ENCODE results near the gene MAST4. TPM values are rescaled to one million over a fixed set of nuclear protein-coding genes. Genes with fewer than 3 reads are reported as not detected.

The MAST4 gene
- total and polyA plus RNA-seq, 2 of the 13 experiments (the other 11 are each of a cell fraction or from before 2014, with no cell fraction given): 3.4 to 3.7 TPM

DNA sequence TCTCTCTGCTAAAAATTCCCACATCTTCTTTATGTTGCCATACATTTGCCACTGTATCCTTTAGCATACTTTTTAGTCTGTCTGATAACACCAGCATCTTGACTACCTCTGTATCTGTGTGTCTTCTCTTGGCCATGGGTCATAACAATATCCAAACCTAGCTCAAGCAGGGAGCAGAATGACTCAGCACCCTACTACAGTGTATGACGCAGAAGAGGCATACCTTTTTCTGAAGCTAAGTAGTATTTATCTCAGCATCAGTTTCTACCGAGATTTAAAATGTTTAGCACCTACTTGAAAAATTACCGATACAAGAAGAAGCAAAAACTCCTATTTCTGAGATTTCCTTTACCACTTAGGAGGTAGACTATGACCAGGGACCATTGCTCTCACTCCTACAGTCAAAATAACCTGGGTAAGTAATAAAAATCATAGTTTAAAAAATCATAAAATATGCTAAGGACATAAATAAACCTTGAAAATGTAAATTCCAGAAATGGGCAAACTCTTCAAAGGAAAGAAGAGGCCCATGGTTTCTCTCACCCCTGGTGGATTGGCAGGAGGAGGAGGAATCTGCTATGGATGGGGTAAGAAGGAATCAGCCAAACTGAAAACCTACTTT lies 286.5 kb downstream of the MAST4 start:
- Histone ChIP-seq H2AFZ (ENCODE audit: low read length) (no peak overlapping the region), H3K79me2 (ENCODE audit: insufficient read depth, low read length) (no peaks in the 10 kb centered on the region), H3K36me3 (replicated peaks in 1 of 2; ENCODE audit: control insufficient read depth in 1 of 2, insufficient read depth in 2 of 2, low read length in 2 of 2) (no peaks in the 10 kb centered on the region), H3K4me1 (ENCODE audit: insufficient read depth, low read length) (peaks cover 7% of the 10 kb centered on the region; the same call in 1 of the 2 replicates), H3K9me3 (ENCODE audit: low read length) (no peaks in the 10 kb centered on the region), H3K27me3 (ENCODE audit: control insufficient read depth in 1 of 2, insufficient read depth in 2 of 2, low read length in 2 of 2) (no peaks in the 10 kb centered on the region; a peak in 1 of 5 replicates), H3K4me2 (ENCODE audit: low read depth, low read length) (no peak overlapping the region), H3K9ac (ENCODE audit: insufficient read depth, low read depth, low read length) (no peak overlapping the region), H3K4me3 (replicated peaks in 1 of 3; ENCODE audit: insufficient read depth in 1 of 3, low read depth in 2 of 3, low read length in 3 of 3) (no peak overlapping the region), H3K27ac (ENCODE audit: extremely low read length, insufficient read depth, low read length) (no peak overlapping the region), H4K20me1 (ENCODE audit: insufficient read depth, low read length) (no peaks in the 10 kb centered on the region)
- 31% methylated on average over 3 of the region's 3 CpGs for WGBS (ENCODE audit: low lambda C conversion rate)
- no peak for DNase-seq (ENCODE audit: low spot score)
- POLR2A ChIA-PET: no interaction called here
- BruUV-seq (replicated peaks): no TSS peak
- no peak for ATAC-seq
- intact Hi-C loops (cut with micrococcal nuclease; ENCODE audit: unreplicated experiment): no loop called here
- peak; percentile 26; the same call in 1 of the 2 replicates for TF ChIP-seq NFE2L2 (IDR thresholded peaks at IDR 0.05; ENCODE audit: low read length)
- peak; percentile 59; the same call in 1 of the 2 replicates for TF ChIP-seq NFE2 (CRISPR knock-in tag; IDR thresholded peaks at IDR 0.05)
- TF ChIP-seq CCAR2 (optimal IDR thresholded peaks at IDR 0.05; ENCODE audit: low read depth, low read length): no peak
- no peak for FAIRE-seq
- in situ Hi-C loops (cut with HindIII; ENCODE audit: extremely low pct_ligation_motif_present, low pct_unique_long_range_greater_than_20kb): no loop called here
- CTCF ChIA-PET (ENCODE audit: low intra/inter-chr PET ratio, low total read pairs): no interaction called here

- Histone ChIP-seq H3K27me3 (ENCODE audit: control insufficient read depth in 1 of 2, insufficient read depth in 2 of 2, low read length in 2 of 2) (no peaks in the 10 kb centered on the region; a peak in 1 of 5 replicates), H4K20me1 (ENCODE audit: insufficient read depth, low read length) (no peaks in the 10 kb centered on the region), H3K4me1 (ENCODE audit: insufficient read depth, low read length) (peaks cover 7% of the 10 kb centered on the region; the same call in 1 of the 2 replicates), H3K9me3 (ENCODE audit: low read length) (no peaks in the 10 kb centered on the region), H3K9ac (ENCODE audit: insufficient read depth, low read depth, low read length) (no peak overlapping the region), H3K36me3 (replicated peaks in 1 of 2; ENCODE audit: control insufficient read depth in 1 of 2, insufficient read depth in 2 of 2, low read length in 2 of 2) (no peaks in the 10 kb centered on the region), H2AFZ (ENCODE audit: low read length) (no peak overlapping the region), H3K4me3 (replicated peaks in 1 of 3; ENCODE audit: insufficient read depth in 1 of 3, low read depth in 2 of 3, low read length in 3 of 3) (no peak overlapping the region), H3K79me2 (ENCODE audit: insufficient read depth, low read length) (no peaks in the 10 kb centered on the region), H3K27ac (ENCODE audit: extremely low read length, insufficient read depth, low read length) (no peak overlapping the region), H3K4me2 (ENCODE audit: low read depth, low read length) (no peak overlapping the region)
- POLR2A ChIA-PET: no interaction called here
- ATAC-seq (no peak), DNase-seq (ENCODE audit: low spot score) (no peak), FAIRE-seq (no peak)
- intact Hi-C loops (cut with micrococcal nuclease; ENCODE audit: unreplicated experiment): no loop called here
- WGBS (ENCODE audit: low lambda C conversion rate): 23% methylated on average over 10 of the region's 10 CpGs
- in situ Hi-C loops (cut with HindIII; ENCODE audit: extremely low pct_ligation_motif_present, low pct_unique_long_range_greater_than_20kb): no loop called here
- CTCF ChIA-PET (ENCODE audit: low intra/inter-chr PET ratio, low total read pairs): no interaction called here
- BruUV-seq (replicated peaks): no TSS peak
- TF ChIP-seq RBAK (CRISPR knock-in tag; IDR thresholded peaks at IDR 0.05): no peak
- no peak for TF ChIP-seq SRSF4 (IDR thresholded peaks at IDR 0.05; ENCODE audit: low read depth, low read length, poor library complexity, severe bottlenecking)
- TF ChIP-seq CC2D1A (CRISPR knock-in tag; IDR thresholded peaks at IDR 0.05): no peak
- TF ChIP-seq HOXA5 (CRISPR knock-in tag; IDR thresholded peaks at IDR 0.05): no peak
- TF ChIP-seq, protein P1, sequence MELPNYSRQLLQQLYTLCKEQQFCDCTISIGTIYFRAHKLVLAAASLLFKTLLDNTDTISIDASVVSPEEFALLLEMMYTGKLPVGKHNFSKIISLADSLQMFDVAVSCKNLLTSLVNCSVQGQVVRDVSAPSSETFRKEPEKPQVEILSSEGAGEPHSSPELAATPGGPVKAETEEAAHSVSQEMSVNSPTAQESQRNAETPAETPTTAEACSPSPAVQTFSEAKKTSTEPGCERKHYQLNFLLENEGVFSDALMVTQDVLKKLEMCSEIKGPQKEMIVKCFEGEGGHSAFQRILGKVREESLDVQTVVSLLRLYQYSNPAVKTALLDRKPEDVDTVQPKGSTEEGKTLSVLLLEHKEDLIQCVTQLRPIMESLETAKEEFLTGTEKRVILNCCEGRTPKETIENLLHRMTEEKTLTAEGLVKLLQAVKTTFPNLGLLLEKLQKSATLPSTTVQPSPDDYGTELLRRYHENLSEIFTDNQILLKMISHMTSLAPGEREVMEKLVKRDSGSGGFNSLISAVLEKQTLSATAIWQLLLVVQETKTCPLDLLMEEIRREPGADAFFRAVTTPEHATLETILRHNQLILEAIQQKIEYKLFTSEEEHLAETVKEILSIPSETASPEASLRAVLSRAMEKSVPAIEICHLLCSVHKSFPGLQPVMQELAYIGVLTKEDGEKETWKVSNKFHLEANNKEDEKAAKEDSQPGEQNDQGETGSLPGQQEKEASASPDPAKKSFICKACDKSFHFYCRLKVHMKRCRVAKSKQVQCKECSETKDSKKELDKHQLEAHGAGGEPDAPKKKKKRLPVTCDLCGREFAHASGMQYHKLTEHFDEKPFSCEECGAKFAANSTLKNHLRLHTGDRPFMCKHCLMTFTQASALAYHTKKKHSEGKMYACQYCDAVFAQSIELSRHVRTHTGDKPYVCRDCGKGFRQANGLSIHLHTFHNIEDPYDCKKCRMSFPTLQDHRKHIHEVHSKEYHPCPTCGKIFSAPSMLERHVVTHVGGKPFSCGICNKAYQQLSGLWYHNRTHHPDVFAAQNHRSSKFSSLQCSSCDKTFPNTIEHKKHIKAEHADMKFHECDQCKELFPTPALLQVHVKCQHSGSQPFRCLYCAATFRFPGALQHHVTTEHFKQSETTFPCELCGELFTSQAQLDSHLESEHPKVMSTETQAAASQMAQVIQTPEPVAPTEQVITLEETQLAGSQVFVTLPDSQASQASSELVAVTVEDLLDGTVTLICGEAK (IDR thresholded peaks at IDR 0.05): no peak
- TF ChIP-seq, protein P1 (CRISPR knock-in tag; IDR thresholded peaks at IDR 0.05): no peak
These were observed 288.5 kb downstream of the MAST4 start for GRCh38 chr5:66884564-66885243.

Measured in HepG2 (cell line).